Right atrium auricular region (tissue), 2 donors: ENCODE data around the gene SEH1L. TPM values are rescaled to one million over a fixed set of nuclear protein-coding genes. Genes with fewer than 3 reads are reported as not detected.

ENCODE experiments used
- DNase-seq: peaks from one replicate; pipeline ENCODE4 v3.0.0-alpha.2; 2019; ENCODE audit warnings: low spot score
- H3K27ac ChIP-seq, 2 donors: fragments of 200-600 bp; sonication (generic); 1 replicate in 1 of 2; 2 replicates in 1 of 2; pipeline ENCODE4 v1.5.1; 2016 to 2019
- H3K27me3 ChIP-seq, 2 donors: fragments of 200-600 bp; sonication (generic); one replicate each; pipeline versions ENCODE4 v1.5.1 to v1.6.0; 2017 to 2019
- H3K36me3 ChIP-seq: fragments of 200-600 bp; sonication (generic); one replicate; pipeline ENCODE4 v1.5.1; 2016
- H3K4me1 ChIP-seq, 2 donors: fragments of 200-600 bp; sonication (generic); one replicate each; pipeline versions ENCODE4 v1.5.1 to v1.6.0; 2017 to 2019
- H3K4me3 ChIP-seq, 2 donors: fragments of 200-600 bp; sonication (generic); 1 replicate in 1 of 2; 2 replicates in 1 of 2; pipeline ENCODE4 v1.5.1; 2017 to 2019; ENCODE audit warnings: mild to moderate bottlenecking in 1 of 2, moderate library complexity in 1 of 2
- H3K9me3 ChIP-seq, 2 donors: fragments of 200-600 bp; sonication (generic); one replicate each; pipeline ENCODE4 v1.5.1; 2019
- total RNA-seq, 2 donors: library from RNA; depleted of rRNA; stranded (reverse); fragments of >200 nt; gene quantifications; one replicate each; pipeline ENCODE4 v1.1.0, GENCODE V29; 2016
- TF ChIP-seq, protein P1 (sequence below), 2 donors: fragments of 200-600 bp; sonication (generic); IDR thresholded peaks; one replicate each; pipeline ENCODE4 v1.5.1; 2019; ENCODE audit warnings: antibody characterized with exemption in 2 of 2

SEH1L gene
- total RNA-seq, 2 donors from 2014 or later = 7.7 to 17.7 TPM

DNA sequence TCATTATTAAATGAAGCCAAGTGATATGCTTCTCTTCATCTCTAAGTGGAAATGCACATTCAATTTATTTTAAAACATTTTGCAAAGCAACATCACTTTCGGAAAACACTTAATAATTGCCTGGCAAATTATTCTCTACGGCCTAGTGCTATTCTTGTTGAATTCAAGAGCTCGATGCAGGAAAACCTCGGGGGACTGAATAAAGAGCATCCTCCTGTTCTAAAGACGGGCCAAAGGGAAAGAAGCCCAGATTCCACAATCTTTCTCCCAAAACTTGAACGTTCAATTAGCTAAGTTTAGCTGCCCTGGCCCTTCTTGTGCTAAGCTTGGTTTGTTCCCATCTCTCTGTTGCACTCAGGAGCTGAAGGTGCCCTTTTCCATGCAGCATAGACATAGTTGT is 23.2 kb upstream of the SEH1L start:
- no peaks in the 10 kb centered on the region for H3K9me3 ChIP-seq
- DNase-seq = no peak
- TF ChIP-seq, protein P1, sequence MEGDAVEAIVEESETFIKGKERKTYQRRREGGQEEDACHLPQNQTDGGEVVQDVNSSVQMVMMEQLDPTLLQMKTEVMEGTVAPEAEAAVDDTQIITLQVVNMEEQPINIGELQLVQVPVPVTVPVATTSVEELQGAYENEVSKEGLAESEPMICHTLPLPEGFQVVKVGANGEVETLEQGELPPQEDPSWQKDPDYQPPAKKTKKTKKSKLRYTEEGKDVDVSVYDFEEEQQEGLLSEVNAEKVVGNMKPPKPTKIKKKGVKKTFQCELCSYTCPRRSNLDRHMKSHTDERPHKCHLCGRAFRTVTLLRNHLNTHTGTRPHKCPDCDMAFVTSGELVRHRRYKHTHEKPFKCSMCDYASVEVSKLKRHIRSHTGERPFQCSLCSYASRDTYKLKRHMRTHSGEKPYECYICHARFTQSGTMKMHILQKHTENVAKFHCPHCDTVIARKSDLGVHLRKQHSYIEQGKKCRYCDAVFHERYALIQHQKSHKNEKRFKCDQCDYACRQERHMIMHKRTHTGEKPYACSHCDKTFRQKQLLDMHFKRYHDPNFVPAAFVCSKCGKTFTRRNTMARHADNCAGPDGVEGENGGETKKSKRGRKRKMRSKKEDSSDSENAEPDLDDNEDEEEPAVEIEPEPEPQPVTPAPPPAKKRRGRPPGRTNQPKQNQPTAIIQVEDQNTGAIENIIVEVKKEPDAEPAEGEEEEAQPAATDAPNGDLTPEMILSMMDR (IDR thresholded peaks at IDR 0.05) = no peak
- H3K4me3 ChIP-seq = no peak overlapping the region
- H3K27ac ChIP-seq = no peak overlapping the region
- no peaks in the 10 kb centered on the region for H3K36me3 ChIP-seq
- H3K4me1 ChIP-seq = no peaks in the 10 kb centered on the region
- H3K27me3 ChIP-seq = no peaks in the 10 kb centered on the region

DNA sequence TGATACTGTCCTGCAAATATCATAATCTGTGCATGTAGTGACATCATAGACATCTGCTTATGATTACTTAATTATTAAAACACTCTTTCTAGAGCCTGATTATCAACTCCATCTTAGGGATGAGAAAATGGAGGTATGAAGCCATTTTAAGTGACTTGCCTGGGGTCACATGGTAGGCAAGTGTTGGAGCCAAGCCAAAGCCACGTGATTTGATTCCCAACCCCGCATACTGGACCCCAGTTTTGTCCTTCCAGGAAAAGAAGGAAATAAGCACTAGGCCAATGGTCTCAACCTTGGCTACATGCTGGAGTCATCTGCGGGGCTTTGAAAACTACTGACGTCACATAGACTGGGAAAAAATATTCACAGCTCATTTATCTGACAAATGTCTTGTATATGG is 19.6 kb upstream of the SEH1L start:
- H3K27ac ChIP-seq = no peak overlapping the region
- no peaks in the 10 kb centered on the region for H3K27me3 ChIP-seq
- TF ChIP-seq, protein P1 (IDR thresholded peaks at IDR 0.05) = no peak
- no peaks in the 10 kb centered on the region for H3K4me1 ChIP-seq
- no peaks in the 10 kb centered on the region for H3K36me3 ChIP-seq
- no peak overlapping the region for H3K4me3 ChIP-seq
- DNase-seq = no peak
- no peaks in the 10 kb centered on the region for H3K9me3 ChIP-seq

DNA sequence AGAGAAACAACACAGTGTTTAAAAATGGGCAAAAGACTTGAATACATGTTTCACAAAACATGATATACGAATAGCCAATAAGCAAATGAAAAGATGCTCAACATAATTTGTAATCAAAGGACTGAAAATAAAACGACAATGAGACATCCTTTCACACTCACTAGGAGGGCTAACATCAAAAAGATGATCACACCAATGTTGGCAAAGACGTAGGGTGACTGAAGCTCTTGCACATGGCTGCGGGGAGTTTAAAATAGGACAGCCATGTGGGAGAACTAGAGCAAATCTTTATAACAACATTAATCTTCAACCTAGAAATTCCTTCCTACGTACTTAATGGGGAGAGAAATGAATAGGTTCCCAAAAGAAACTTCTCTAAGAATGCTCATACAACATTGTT is 19.2 kb upstream of the SEH1L start:
- H3K4me1 ChIP-seq = no peaks in the 10 kb centered on the region
- H3K27me3 ChIP-seq = no peaks in the 10 kb centered on the region
- no peak for DNase-seq
- H3K36me3 ChIP-seq = no peaks in the 10 kb centered on the region
- TF ChIP-seq, protein P1 (IDR thresholded peaks at IDR 0.05) = no peak
- H3K27ac ChIP-seq = no peak overlapping the region
- H3K4me3 ChIP-seq = no peak overlapping the region
- H3K9me3 ChIP-seq = no peaks in the 10 kb centered on the region

DNA sequence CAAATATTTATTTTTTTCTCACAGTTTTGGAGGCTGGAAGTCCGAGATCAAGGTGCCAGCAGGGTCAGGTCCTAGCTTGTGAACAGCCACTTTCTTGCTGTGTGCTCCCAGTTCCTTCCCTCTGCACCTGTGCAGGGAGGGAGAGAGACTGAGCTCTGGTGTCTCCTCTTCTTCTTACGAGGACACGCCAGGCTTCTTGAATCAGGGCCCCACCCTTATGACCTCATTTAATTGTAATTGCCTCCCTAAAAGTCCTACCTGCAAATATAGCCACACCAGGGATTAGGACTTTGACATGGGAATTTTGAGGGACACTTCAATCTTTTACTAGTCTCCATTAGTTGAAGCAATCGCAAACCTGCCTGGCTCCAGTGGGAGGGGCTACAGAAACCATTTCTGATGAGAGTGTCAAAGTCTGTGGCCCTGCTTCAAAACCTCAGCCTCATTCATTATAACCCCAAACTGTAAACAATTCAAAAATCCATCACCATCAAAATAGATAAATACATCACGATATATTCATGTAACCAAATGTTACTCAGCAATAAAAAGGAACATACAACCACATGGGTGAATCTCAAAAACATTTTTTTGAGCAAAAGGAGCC is 18.2 kb upstream of the SEH1L start:
- H3K9me3 ChIP-seq = no peaks in the 10 kb centered on the region
- TF ChIP-seq, protein P1 (IDR thresholded peaks at IDR 0.05) = no peak
- peaks cover 0 to 5% of the 10 kb centered on the region in 2 donors for H3K4me1 ChIP-seq
- no peak overlapping the region for H3K4me3 ChIP-seq
- no peak for DNase-seq
- H3K27ac ChIP-seq = no peak overlapping the region
- H3K27me3 ChIP-seq = no peaks in the 10 kb centered on the region
- H3K36me3 ChIP-seq = no peaks in the 10 kb centered on the region

DNA sequence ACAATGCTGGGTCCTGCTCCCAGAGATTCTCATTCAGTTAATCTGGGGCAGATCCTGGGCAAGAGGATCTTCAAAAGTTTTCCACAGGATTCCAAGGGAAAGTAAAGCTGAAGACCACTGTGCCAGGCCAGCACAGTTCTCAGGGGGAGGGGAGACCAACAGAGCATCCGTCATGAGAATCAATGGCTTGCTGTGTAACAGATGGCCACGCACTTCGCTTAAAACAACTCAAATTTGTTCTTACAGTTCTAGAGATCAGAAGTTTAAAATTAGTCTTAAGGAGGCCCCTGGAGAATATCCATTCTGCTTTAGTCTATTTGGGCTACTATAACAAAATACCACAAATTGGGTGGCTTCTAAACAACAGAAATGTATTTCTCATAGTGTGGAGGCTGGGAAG is 17.4 kb upstream of the SEH1L start:
- DNase-seq = no peak
- H3K27me3 ChIP-seq = no peaks in the 10 kb centered on the region
- H3K4me1 ChIP-seq = peaks cover 0 to 6% of the 10 kb centered on the region in 2 donors
- no peaks in the 10 kb centered on the region for H3K9me3 ChIP-seq
- no peak overlapping the region for H3K4me3 ChIP-seq
- no peaks in the 10 kb centered on the region for H3K36me3 ChIP-seq
- no peak overlapping the region for H3K27ac ChIP-seq
- TF ChIP-seq, protein P1 (IDR thresholded peaks at IDR 0.05) = no peak

DNA sequence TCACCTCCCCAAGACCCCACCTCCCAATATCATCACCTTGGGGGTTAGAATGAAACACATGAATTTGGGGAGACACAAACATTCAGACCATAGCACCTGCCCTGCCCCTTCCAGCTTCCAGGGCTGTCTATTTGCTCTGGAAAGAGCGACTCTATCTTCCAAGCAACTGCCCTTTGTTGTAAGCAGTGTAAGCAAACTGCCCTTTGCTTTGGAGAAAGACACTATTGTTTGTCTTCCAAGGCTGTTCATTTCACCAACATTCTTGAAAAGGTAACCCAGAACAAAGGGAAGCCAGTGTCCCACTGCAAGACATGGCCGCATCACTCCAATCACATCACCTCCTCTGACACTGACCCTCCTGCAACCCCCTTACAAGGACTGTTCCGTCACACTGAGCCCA is 16.9 kb upstream of the SEH1L start:
- Histone ChIP-seq H3K9me3 (no peaks in the 10 kb centered on the region), H3K4me3 (no peak overlapping the region), H3K36me3 (no peaks in the 10 kb centered on the region), H3K4me1 (peaks cover 0 to 6% of the 10 kb centered on the region in 2 donors), H3K27ac (no peak overlapping the region), H3K27me3 (no peaks in the 10 kb centered on the region)
- no peak for DNase-seq
- TF ChIP-seq, protein P1 (IDR thresholded peaks at IDR 0.05) = no peak
